Transverse colon (tissue), 4 donors: Measurements from ENCODE around the gene RPL6. TPM values are rescaled to one million over a fixed set of nuclear protein-coding genes. Genes with fewer than 3 reads are reported as not detected.

Experiments
- DNase-seq: peaks from one replicate; pipeline ENCODE4 v3.0.0-alpha.2; 2019
- H3K27ac ChIP-seq, 4 donors: fragments of 200-600 bp; sonication (generic); 2 replicates each; pipeline ENCODE4 v1.5.1; 2016 to 2018; ENCODE audit warnings: inconsistent platforms in 4 of 4
- H3K27me3 ChIP-seq: fragments of 200-600 bp; sonication (generic); 2 replicates; pipeline ENCODE4 v1.5.1; 2017; ENCODE audit warnings: inconsistent platforms
- H3K36me3 ChIP-seq, 4 donors: fragments of 200-600 bp; sonication (generic); 2 replicates each; pipeline ENCODE4 v1.5.1; 2017 to 2019; ENCODE audit warnings: inconsistent platforms in 4 of 4
- H3K4me1 ChIP-seq, 4 donors: fragments of 200-600 bp; sonication (generic); 2 replicates each; pipeline ENCODE4 v1.5.1; 2017 to 2020; ENCODE audit warnings: inconsistent platforms in 4 of 4
- H3K4me3 ChIP-seq, 4 donors: fragments of 200-600 bp; sonication (generic); 1 replicate in 1 of 4; 2 replicates in 3 of 4; pipeline versions ENCODE4 v1.5.1 to v1.6.1; 2017 to 2019; ENCODE audit warnings: inconsistent platforms in 4 of 4
- H3K9me3 ChIP-seq, 2 donors: fragments of 200-600 bp; sonication (generic); 2 replicates each; pipeline ENCODE4 v1.5.1; 2017 to 2019; ENCODE audit warnings: inconsistent platforms in 2 of 2
- CTCF ChIP-seq, 5 experiments: fragments of 200-600 bp in 3 of 5; fragments of 450-650 bp in 2 of 5; sonication (generic) in 3 of 5; IDR thresholded peaks; 1 replicate in 2 of 5; 2 replicates in 3 of 5; pipeline ENCODE4 v1.5.1; 2016 to 2017; ENCODE audit warnings: antibody characterized with exemption in 5 of 5, inconsistent platforms in 3 of 5, mild to moderate bottlenecking in 2 of 5, moderate library complexity in 1 of 5
- EP300 ChIP-seq: sonication (generic); formaldehyde crosslinking; IDR thresholded peaks from one replicate; pipeline ENCODE4 v1.6.1; 2017; ENCODE audit warnings: antibody characterized with exemption, low read depth
- POLR2A ChIP-seq: fragments of 450-650 bp; IDR thresholded peaks from one replicate; pipeline ENCODE4 v1.6.1; 2016; ENCODE audit warnings: antibody characterized with exemption, mild to moderate bottlenecking, moderate library complexity
- POLR2AphosphoS5 ChIP-seq, 3 donors: sonication (generic); formaldehyde crosslinking; IDR thresholded peaks; one replicate each; pipeline ENCODE4 v1.6.1; 2016; ENCODE audit warnings: antibody characterized with exemption in 3 of 3
- WGBS, 2 donors: methylation state at CpG; one replicate each; pipeline ENCODE4 v1.1.5; 2018; ENCODE audit warnings: low coverage in 1 of 2; 5-methylcytosine and 5-hydroxymethylcytosine counted together
- in situ Hi-C, 4 donors: fragments of 200-750 bp; cut with MboI; loops; one replicate each; pipeline versions ENCODE4 v1.15.0 to v1.15.1; 2017; ENCODE audit warnings: low sequenced_read_pairs in 3 of 4, low pct_ligation_motif_present in 1 of 4, low pct_unique_long_range_greater_than_20kb in 1 of 4
- intact Hi-C: fragments of 100-400 bp; cut with DNase I; formaldehyde crosslinking; loops from one replicate; pipeline ENCODE4 v1.15.1; 2023; ENCODE audit warnings: low total_unique reads
- total RNA-seq, 4 donors: library from RNA; depleted of rRNA; stranded (reverse); fragments of >200 nt; gene quantifications; one replicate each; pipeline ENCODE4 v1.1.0, GENCODE V29; 2016

Gene RPL6
- total RNA-seq, 4 donors from 2014 or later: 361 to 1,162 (median 790) TPM

GRCh38 chr12:112431965-112432364 lies 22.6 kb upstream of the RPL6 start:
- DNase-seq: no peak
- 80 to 84% methylated on average over 3 of the region's 3 CpGs for WGBS, 2 donors
- in situ Hi-C loops: no loop called here
- H3K27me3 ChIP-seq: no peaks in the 10 kb centered on the region
- no peaks in the 10 kb centered on the region for H3K36me3 ChIP-seq
- TF ChIP-seq CTCF (IDR thresholded peaks at IDR 0.05) (no peak), EP300 (no peak), POLR2AphosphoS5 (IDR thresholded peaks at IDR 0.05) (no peak), POLR2A (no peak)
- no peak overlapping the region for H3K4me3 ChIP-seq
- H3K4me1 ChIP-seq: no peaks in the 10 kb centered on the region
- intact Hi-C loops: no loop called here
- no peaks in the 10 kb centered on the region for H3K9me3 ChIP-seq
- no peak overlapping the region for H3K27ac ChIP-seq

GRCh38 chr12:112430929-112431328 lies 21.5 kb upstream of the RPL6 start:
- Histone ChIP-seq H3K36me3 (no peaks in the 10 kb centered on the region), H3K4me1 (no peaks in the 10 kb centered on the region), H3K4me3 (no peak overlapping the region), H3K27me3 (no peaks in the 10 kb centered on the region), H3K27ac (no peak overlapping the region), H3K9me3 (no peaks in the 10 kb centered on the region)
- DNase-seq: no peak
- TF ChIP-seq POLR2A (no peak), POLR2AphosphoS5 (IDR thresholded peaks at IDR 0.05) (no peak), CTCF (IDR thresholded peaks at IDR 0.05) (no peak), EP300 (no peak)
- in situ Hi-C loops (no loop called here), intact Hi-C loops (no loop called here)
- 84 to 90% methylated on average over 2 to 5 of the region's 5 CpGs for WGBS, 2 donors

- Histone ChIP-seq H3K4me1 (peaks cover 0 to 7% (median 2%) of the 10 kb centered on the region in 4 donors), H3K27ac (no peak overlapping the region), H3K9me3 (no peaks in the 10 kb centered on the region), H3K4me3 (no peak overlapping the region), H3K36me3 (no peaks in the 10 kb centered on the region), H3K27me3 (no peaks in the 10 kb centered on the region)
- 98 to 100% methylated on average over 1 to 2 of the region's 2 CpGs for WGBS, 2 donors
- TF ChIP-seq POLR2A: no peak
- no peak for TF ChIP-seq POLR2AphosphoS5 (IDR thresholded peaks at IDR 0.05)
- no peak for TF ChIP-seq EP300
- no peak for TF ChIP-seq CTCF (IDR thresholded peaks at IDR 0.05)
- no peak for DNase-seq
- intact Hi-C loops: no loop called here
- in situ Hi-C loops: no loop called here
Measured at GRCh38 chr12:112427760-112428159, 18.4 kb upstream of the RPL6 start.

DNA sequence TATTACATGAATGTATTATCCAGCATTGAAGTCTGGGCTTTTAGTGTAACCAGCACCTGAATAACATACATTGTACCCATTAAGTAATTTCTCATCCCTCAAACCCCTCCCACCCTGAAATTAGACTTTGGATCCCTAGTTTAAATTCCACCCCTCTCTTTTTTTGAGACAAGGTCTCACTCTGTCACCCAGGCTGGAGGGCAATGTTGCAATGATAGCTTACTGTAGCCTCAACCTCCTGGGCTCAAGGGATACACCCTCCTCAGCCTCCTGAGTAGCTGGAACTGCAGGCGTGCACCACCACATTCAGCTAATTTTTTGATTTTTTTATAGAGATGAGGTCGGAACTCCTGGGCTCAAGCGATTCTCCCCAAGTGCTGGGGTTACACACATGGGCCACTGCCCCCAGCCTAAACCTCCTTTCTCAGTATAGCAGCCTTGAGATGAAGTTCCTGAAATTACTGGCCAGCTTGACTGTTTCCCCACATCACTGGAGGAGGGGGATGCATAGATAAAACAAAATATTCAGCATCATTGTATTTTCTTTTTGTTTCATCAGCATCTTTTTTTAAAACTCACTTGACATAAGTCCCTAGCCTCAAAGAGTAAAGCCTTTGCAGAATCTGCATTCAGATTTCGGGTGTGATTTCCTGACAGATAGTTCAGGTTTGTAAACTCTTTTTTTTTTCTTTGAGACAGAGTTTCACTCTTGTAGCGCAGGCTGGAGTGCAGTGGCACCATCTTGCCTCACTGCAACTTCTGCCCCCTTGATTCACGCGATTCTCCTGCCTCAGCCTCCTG lies 16.4 kb upstream of the RPL6 start:
- no peak for DNase-seq

More for the DNA sequence above, 16.4 kb upstream of the RPL6 start:
- TF ChIP-seq EP300 (no peak), POLR2A (no peak), POLR2AphosphoS5 (IDR thresholded peaks at IDR 0.05) (no peak), CTCF (IDR thresholded peaks at IDR 0.05) (no peak)
- in situ Hi-C loops: no loop called here
- Histone ChIP-seq H3K27ac (no peak overlapping the region), H3K4me1 (peaks cover 1 to 19% (median 5%) of the 10 kb centered on the region in 4 donors), H3K9me3 (no peaks in the 10 kb centered on the region), H3K27me3 (no peaks in the 10 kb centered on the region), H3K36me3 (no peaks in the 10 kb centered on the region), H3K4me3 (no peak overlapping the region)
- intact Hi-C loops: no loop called here
- WGBS, 2 donors: 92 to 97% methylated on average over 6 to 7 of the region's 7 CpGs
